ENCODE measurements around the gene MIDN.

MIDN gene

DNA sequence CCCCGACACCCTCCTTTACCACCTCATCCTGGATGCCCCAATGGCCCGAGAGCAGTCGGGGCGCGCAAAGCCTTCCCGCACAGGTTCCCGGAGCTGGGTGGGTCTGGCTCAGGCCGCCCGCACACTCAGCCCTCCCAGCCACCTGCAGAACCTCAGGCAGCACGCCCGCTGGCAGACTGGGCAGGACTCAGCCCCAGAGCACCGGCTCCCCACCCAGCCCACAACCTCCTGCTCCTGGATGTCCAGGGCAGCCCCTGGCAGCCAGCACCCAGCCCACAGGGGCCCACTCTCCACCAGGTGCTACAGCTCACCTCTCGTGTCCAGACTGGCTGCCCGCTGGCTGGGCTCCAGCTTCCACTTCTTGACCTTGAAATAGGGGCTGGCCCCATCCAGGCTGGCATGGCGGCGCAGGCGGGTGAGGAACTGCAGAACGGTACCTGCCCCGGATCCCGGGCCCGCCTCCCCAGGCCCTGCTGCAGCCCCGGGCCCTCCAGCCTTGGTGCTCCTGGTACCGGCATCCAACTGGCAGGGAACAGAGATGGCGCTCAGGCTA, 15.2 kb upstream of the MIDN start:
- no peak for DNase-seq

- no peak for DNase-seq
Observed at GRCh38 chr19:1234051-1234954, 14.1 kb upstream of the MIDN start.

- no peak for DNase-seq
Observed at GRCh38 chr19:1234955-1235380, 13.4 kb upstream of the MIDN start.

- no peak for DNase-seq
Observed at GRCh38 chr19:1235625-1236538, 12.5 kb upstream of the MIDN start.

DNA sequence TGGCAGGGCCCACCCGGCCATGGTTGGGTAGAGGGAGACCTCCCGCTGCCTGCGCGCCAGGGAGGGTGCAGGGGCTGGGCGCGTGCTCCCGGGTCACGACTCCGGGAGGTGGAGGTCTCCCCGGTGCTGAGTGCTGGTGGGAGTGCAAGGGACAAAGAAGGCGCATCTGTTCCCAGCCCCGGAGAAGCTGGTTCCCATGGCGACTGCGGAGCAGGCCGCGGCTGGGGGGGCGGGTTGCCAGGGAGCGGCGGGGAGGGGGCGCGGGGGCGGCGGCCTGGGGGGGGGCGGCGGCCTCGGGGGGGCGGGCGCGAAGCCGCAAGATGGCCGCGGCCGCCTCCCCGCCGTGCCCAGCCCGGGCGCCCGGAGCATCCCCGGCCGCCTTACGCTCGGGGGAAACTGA, 11.8 kb upstream of the MIDN start:
- peak; percentile 29 for DNase-seq

- no peak for DNase-seq
Observed at GRCh38 chr19:1237027-1237659, 11.2 kb upstream of the MIDN start.

GRCh38 chr19:1237754-1238368, 10.5 kb upstream of the MIDN start, which contains the start of gene CBARP:
Gene CBARP, minus strand, starts transcription at chr19:1238005. Its CDS starts 1,905 bp downstream, at chr19:1236100.
- peak; percentile 66 for DNase-seq

DNA sequence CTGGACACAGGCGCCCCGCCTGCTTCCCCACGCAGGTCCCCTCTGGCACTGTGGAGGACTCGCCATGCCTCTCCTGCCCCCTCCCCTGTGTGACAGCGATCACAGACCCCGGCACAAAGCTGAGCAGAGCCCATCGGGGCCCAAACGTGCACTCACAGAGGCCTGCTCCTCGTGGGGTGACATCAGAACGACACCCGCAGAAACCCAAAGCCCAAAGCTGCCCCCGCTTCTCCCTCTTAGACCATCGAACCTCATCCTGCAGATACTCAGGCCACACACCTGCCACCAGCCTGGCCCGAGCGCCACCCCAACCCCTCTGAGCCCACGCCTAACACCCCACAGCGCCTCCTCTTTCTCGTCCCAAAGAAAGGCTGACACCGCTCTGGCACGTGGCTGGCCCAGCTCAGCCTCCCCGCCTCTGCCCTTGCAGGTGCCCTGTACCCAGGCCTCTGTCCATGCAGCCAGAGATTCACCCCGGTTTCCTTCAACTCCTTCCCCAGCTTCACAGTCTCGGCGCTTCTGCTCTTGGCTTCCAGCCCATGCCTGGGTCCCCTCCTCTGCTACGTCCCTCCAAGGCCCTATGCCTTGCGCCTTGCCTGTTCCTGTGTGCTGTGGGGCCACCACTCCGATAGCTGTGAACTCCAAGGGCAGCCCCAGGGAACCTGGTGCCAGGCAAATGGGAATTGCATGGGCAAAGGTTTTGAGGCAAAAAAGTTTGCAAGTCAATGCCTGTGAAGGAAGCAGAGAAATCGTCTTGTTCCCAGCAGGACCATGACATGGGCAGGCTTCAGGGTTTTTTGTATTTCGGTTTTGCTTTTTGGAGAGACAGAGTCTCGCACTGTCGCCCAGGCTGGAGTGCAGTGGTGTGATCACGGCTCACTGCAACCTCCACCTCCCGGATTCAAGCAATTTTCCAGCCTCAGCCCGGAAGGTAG, 9.7 kb upstream of the MIDN start:
- DNase-seq, result no peak

GRCh38 chr19:1239420-1239795, 9.0 kb upstream of the MIDN start:
- no peak for DNase-seq

DNA sequence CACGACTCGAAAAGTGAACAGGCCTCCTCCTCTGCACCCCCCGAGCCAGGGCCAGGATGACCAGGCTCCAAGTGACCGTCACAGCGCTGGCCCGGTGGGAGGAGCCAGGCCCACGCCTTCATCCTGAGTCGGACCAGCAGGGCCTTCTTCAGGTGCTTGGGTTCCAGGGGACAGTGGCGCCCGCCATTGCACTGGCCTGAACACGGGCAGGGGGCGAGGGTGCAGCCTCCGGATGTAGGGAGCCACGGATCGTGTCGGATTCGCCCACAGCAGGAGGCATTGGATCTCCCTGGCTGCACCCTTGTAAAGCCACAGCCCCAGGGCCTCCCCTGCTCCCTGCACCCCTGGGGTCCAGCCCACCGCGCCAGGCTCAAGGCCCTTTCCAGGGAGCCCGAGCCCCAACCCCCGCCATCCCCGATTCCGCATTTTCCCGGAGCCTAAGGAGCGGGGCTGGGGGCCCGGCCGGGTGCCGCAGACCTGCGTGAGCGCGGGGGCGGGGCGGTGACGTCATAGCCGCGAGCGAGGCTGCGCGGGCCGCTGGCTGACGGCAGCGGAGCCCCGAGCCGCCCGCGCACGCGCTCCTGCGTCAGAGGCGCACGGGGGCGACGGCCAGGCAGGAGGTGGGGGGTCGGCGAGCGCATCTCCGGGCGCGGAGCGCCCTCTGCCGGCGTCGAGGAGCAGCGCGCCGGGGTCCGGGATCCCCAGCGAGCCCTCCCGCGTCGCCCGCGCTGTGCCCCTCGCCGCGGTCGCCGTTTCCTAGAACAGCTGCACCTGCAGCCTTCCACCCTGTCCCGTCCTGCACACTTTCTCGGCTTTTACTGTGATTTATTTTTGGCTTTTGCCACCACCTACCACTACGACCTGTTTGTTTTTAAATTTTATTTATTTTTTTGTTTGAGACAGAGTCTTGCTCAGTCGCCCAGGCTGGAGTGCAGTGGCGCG, 8.3 kb upstream of the MIDN start:
- DNase-seq, result peak; percentile 93

DNA sequence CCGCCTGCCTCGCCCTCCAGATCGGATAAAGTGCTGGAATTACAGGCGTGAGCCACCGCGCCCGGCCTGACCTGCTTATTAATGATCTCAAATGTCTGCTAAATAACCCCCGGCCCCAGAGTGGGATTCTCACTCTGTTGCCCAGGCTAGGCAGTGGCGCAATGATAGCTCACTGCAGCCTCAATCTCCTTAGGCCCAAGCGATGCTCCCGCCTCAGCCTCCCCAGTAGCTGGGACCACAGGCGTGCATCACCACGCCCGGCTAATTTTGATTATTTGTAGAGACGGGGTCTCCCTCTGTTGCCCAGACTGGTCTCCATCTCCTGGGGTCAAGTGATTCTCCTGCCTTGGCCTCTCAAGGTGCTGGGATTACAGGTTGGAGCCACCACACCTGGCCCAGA, 7.5 kb upstream of the MIDN start:
- no peak for DNase-seq

- DNase-seq, result peak; percentile 94
Observed at GRCh38 chr19:1241417-1242095, 6.8 kb upstream of the MIDN start, which contains the start of gene ATP5F1D. Gene ATP5F1D, plus strand, starts transcription at chr19:1241751. Its CDS starts 100 bp downstream, at chr19:1241851.

DNA sequence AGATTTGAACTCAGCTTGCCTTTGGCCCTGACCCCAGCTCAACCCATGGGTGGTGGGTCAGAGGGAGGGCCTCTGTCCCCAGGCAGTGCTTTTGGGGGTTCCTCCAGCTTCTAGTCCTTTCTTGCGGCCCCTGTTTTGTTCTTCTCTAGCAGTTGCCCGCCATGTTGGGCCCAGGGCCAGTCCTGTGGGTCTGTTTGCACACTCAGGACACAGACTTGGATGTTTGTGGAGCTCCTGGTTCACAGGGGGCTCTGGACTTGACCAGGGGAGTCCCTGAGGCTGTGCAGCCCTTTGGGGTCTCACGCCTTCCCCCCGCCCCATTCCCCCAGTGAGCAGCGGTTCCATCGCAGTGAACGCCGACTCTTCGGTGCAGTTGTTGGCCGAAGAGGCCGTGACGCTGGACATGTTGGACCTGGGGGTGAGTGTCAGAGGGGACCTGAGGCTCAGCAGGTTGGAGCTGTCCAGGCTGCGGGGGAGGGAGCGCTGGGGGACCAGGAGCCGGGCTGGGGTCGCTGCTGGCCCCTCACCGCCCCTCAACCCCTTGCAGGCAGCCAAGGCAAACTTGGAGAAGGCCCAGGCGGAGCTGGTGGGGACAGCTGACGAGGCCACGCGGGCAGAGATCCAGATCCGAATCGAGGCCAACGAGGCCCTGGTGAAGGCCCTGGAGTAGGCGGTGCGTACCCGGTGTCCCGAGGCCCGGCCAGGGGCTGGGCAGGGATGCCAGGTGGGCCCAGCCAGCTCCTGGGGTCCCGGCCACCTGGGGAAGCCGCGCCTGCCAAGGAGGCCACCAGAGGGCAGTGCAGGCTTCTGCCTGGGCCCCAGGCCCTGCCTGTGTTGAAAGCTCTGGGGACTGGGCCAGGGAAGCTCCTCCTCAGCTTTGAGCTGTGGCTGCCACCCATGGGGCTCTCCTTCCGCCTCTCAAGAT, 4.4 kb upstream of the MIDN start:
- DNase-seq, result peak; percentile 56

DNA sequence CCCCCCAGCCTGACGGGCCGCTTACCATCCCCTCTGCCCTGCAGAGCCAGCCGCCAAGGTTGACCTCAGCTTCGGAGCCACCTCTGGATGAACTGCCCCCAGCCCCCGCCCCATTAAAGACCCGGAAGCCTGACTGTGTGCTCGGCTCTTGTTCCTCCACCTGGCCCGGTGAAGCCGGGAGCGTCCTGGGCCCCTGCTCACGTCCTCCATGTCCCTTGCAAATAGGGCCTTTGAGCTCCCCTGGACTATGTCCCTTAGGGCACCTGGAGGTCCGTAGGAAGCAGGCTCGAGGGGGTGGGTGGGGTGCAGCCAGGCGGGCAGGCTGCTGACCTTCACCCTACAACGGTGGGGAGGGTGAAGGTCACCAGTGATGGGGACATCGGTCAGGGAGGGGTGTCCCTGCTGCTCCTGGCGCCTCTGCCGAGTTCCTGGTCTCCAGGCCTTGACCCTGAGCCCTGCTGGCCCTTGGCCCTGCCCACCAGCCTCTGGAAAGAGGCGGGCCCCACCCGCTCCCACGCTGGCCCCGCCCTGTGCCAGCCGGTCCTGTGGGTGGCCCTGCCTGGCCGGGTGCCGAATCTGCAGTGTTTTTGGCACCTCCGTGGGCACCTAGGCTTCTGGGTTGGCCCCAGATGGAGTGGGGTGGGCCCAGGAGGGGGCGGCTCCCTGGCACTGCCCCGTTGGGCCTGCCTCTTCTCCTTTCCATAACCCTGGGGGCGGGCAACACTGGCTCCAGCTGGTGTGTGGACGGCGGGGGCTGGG, 3.5 kb upstream of the MIDN start:
- DNase-seq, result no peak

DNA sequence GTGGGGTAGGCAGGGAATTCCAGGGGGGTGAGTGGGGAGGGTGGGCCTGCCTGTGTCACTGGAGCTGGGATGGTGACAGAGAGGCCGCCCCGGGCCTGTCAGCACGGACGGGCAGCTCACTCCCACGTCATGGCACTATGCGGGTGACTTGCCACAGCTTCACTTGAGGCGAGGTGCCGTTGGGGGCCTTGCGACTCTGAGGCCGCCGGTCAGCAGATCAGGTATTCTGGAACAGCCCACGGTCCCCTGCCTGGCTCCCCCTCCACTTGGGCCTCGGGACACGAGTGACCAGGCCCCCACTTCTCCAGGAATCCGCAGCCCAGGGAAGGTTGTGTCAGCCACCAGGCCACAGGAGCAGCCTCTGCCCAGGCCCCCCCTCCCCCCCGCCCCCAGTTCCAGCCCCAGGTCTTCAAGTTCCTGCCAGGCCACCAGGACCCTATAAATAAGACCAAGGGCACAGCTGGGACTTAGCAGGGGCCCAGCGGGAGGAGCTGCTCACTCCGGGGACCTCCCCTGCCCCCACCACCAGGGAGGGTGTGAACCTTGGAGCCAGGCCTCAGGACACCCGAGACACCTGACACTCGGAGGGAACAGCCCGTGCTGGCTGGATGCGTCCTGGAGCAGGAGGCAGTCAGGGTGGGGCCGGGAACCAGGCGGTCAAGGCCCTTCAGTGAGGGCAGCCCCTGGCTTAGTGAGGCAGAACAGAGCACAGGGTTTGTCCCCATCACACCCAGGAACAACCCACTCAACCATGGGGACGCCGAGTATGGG, 2.7 kb upstream of the MIDN start:
- no peak for DNase-seq

DNA sequence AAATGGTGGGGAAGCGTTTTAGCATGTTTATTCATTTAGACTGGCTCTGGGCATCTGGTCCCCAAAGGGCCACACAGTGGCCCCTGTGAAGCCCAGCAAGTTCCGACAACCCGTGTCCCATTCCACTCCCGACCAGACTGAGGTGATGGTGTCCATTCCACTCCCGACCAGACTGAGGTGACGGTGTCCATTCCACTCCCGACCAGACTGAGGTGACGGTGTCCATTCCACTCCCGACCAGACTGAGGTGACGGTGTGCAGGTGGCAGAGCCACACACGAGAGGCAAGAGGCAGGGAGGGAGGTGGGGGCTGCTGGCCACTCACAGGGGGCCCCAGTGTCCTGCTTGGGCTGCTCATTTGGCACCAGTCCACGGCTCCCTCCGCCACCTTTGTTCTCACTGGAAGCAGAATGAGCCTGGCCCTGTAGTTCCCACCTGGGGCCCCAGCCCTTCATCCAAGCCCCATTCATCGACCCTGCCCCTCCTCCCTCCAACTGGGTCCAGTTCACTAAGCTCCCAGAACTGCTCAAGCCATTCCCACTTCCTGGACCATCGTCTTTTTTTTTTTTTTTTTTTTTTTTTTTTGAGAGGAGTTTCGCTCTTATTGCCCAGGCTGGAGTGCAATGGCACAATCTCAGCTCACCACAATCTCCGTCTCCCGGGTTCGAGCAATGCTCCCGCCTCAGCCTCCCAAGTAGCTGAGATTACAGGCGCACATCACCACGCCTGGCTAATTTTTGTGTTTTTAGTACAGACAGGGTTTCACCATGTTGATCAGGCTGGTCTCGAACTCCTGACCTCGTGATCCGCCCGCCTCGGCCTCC, 1.9 kb upstream of the MIDN start:
- peak; percentile 22 for DNase-seq
